ENCODE data around the gene SGK1. TPM values are rescaled to one million over a fixed set of nuclear protein-coding genes. Genes with fewer than 3 reads are reported as not detected.

Gene SGK1
- total RNA-seq, 2 donors from 2014 or later: 151 to 155 TPM

GRCh38 chr6:134145786-134146185 lies 172.1 kb downstream of the SGK1 start:
- H3K36me3 ChIP-seq: no peaks in the 10 kb centered on the region
- no peak for TF ChIP-seq CTCF (IDR thresholded peaks at IDR 0.05)
- peaks cover 0 to 6% of the 10 kb centered on the region in 2 donors for H3K4me1 ChIP-seq
- DNase-seq (ENCODE audit: low spot score): no peak
- H3K27me3 ChIP-seq: no peaks in the 10 kb centered on the region
- no peak overlapping the region for H3K4me3 ChIP-seq
- no peak overlapping the region for H3K27ac ChIP-seq
- no peaks in the 10 kb centered on the region for H3K9me3 ChIP-seq

- Histone ChIP-seq H3K36me3 (no peaks in the 10 kb centered on the region), H3K27ac (no peak overlapping the region), H3K4me3 (no peak overlapping the region), H3K9me3 (no peaks in the 10 kb centered on the region), H3K27me3 (no peaks in the 10 kb centered on the region), H3K4me1 (no peaks in the 10 kb centered on the region)
- no peak for TF ChIP-seq CTCF (IDR thresholded peaks at IDR 0.05)
- no peak for DNase-seq (ENCODE audit: low spot score)
Observed at GRCh38 chr6:134138226-134138975, 179.5 kb downstream of the SGK1 start.

- Histone ChIP-seq H3K36me3 (no peaks in the 10 kb centered on the region), H3K4me1 (no peaks in the 10 kb centered on the region), H3K9me3 (no peaks in the 10 kb centered on the region), H3K4me3 (no peak overlapping the region), H3K27ac (no peak overlapping the region), H3K27me3 (no peaks in the 10 kb centered on the region)
- TF ChIP-seq CTCF (IDR thresholded peaks at IDR 0.05): no peak
- no peak for DNase-seq (ENCODE audit: low spot score)
Observed at GRCh38 chr6:134134654-134135053, 183.3 kb downstream of the SGK1 start.

- Histone ChIP-seq H3K36me3 (no peaks in the 10 kb centered on the region), H3K27me3 (no peaks in the 10 kb centered on the region), H3K27ac (no peak overlapping the region), H3K4me1 (no peaks in the 10 kb centered on the region), H3K9me3 (no peaks in the 10 kb centered on the region), H3K4me3 (no peak overlapping the region)
- no peak for DNase-seq (ENCODE audit: low spot score)
- no peak for TF ChIP-seq CTCF (IDR thresholded peaks at IDR 0.05)
Observed at GRCh38 chr6:134132494-134133141, 185.3 kb downstream of the SGK1 start.

- Histone ChIP-seq H3K4me3 (no peak overlapping the region), H3K27ac (no peak overlapping the region), H3K36me3 (no peaks in the 10 kb centered on the region), H3K9me3 (no peaks in the 10 kb centered on the region), H3K27me3 (no peaks in the 10 kb centered on the region), H3K4me1 (no peaks in the 10 kb centered on the region)
- DNase-seq (ENCODE audit: low spot score): no peak
- no peak for TF ChIP-seq CTCF (IDR thresholded peaks at IDR 0.05)
Observed at GRCh38 chr6:134131530-134132139, 186.3 kb downstream of the SGK1 start.

All from right atrium auricular region (tissue), 2 donors.